PFSK-1 (cell line): Measurements from ENCODE around the gene FZR1.

Source experiments
- FOXP2 ChIP-seq: optimal IDR thresholded peaks from 2 replicates; pipeline ENCODE3; 2011; ENCODE audit warnings: borderline replicate concordance, control low read depth, inconsistent platforms; ENCODE audit not compliant: insufficient read depth; ENCODE audit errors: extremely low read length, extremely low read depth
- POLR2AphosphoS5 ChIP-seq: IDR thresholded peaks from 2 replicates; pipeline ENCODE4 v1.6.1; 2012; ENCODE audit warnings: low read depth, mild to moderate bottlenecking, control low read depth, low read length, moderate library complexity
- SIN3A ChIP-seq: IDR thresholded peaks from 2 replicates; pipeline ENCODE4 v1.6.1; 2012; ENCODE audit warnings: mild to moderate bottlenecking, low read length, moderate library complexity, borderline replicate concordance; ENCODE audit not compliant: insufficient read depth
- TAF1 ChIP-seq: IDR thresholded peaks from 2 replicates; pipeline ENCODE4 v1.6.1; 2012; ENCODE audit warnings: low read length, control low read depth, borderline replicate concordance; ENCODE audit not compliant: insufficient read depth
- TF ChIP-seq, protein P1 (sequence below), 2 experiments: IDR thresholded peaks; 2 replicates each; pipeline versions ENCODE4 v1.6.1 to v1.8.0; 2011 to 2012; ENCODE audit warnings: low read depth in 2 of 2, low read length in 2 of 2, control low read depth in 1 of 2, inconsistent platforms in 1 of 2, mild to moderate bottlenecking in 1 of 2, moderate library complexity in 1 of 2; ENCODE audit not compliant: insufficient read depth in 1 of 2

Gene FZR1

DNA sequence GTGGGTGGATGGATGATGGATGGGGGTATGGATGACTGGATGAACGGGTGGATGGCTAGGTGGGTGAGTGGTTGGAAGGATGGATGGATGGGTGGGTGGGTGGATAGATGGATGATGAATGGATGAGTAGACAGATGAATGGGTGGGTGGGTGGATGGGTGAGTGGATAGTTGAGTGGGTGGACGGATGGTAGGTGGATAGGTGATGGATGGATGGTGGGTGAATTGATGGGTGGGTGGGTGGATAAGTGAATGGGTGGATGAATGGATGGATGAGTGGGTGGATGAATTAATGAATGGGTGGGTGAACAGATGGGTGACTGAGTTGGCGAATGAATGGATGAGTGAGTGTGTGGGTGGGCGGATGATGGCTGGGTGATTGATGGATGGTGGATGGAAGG lies 30.7 kb upstream of the FZR1 start:
- no peak for TF ChIP-seq POLR2AphosphoS5
- no peak for TF ChIP-seq SIN3A
- TF ChIP-seq, protein P1, sequence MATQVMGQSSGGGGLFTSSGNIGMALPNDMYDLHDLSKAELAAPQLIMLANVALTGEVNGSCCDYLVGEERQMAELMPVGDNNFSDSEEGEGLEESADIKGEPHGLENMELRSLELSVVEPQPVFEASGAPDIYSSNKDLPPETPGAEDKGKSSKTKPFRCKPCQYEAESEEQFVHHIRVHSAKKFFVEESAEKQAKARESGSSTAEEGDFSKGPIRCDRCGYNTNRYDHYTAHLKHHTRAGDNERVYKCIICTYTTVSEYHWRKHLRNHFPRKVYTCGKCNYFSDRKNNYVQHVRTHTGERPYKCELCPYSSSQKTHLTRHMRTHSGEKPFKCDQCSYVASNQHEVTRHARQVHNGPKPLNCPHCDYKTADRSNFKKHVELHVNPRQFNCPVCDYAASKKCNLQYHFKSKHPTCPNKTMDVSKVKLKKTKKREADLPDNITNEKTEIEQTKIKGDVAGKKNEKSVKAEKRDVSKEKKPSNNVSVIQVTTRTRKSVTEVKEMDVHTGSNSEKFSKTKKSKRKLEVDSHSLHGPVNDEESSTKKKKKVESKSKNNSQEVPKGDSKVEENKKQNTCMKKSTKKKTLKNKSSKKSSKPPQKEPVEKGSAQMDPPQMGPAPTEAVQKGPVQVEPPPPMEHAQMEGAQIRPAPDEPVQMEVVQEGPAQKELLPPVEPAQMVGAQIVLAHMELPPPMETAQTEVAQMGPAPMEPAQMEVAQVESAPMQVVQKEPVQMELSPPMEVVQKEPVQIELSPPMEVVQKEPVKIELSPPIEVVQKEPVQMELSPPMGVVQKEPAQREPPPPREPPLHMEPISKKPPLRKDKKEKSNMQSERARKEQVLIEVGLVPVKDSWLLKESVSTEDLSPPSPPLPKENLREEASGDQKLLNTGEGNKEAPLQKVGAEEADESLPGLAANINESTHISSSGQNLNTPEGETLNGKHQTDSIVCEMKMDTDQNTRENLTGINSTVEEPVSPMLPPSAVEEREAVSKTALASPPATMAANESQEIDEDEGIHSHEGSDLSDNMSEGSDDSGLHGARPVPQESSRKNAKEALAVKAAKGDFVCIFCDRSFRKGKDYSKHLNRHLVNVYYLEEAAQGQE (IDR thresholded peaks at IDR 0.05; ENCODE audit: insufficient read depth in 1 of 2, low read depth in 2 of 2, low read length in 2 of 2), result no peak
- TF ChIP-seq FOXP2, result no peak
- TF ChIP-seq TAF1, result no peak

DNA sequence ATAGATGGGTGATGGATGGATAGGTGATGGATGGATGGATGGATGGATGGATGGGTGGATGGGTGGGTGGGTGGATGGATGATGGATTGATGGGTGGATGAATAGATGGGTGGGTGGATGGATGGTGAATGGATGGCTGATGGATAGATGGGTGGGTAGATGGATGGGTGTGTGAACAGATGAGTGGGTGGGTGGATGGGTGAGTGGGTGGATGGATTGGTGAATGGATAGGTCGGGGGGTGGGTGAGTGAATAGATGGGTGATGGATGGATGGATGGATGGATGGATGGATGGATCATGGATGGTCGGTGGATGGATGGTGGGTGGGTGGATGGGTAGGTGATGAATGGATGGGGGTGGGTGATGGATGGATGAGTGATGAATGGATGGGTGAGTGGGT lies 29.3 kb upstream of the FZR1 start:
- TF ChIP-seq, protein P1 (IDR thresholded peaks at IDR 0.05; ENCODE audit: insufficient read depth in 1 of 2, low read depth in 2 of 2, low read length in 2 of 2), result no peak
- TF ChIP-seq POLR2AphosphoS5, result no peak
- TF ChIP-seq FOXP2, result no peak
- TF ChIP-seq TAF1, result no peak
- no peak for TF ChIP-seq SIN3A

DNA sequence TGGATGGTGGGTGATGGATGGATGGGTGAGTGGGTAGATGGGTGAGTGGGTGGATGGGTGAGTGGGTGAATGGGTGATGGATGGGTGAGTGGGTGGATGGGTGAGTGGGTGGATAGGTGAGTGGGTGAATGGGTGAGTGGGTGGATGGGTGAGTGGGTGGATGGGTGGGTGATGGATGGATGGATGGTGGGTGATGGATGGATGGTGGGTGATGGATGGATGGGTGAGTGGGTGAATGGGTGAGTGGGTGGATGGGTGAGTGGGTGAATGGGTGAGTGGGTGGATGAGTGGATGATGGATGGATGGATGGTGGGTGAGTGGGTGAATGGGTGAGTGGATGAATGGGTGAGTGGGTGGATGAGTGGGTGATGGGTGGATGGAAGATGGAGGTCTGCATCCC lies 28.6 kb upstream of the FZR1 start:
- TF ChIP-seq SIN3A (no peak), POLR2AphosphoS5 (no peak), FOXP2 (no peak), TAF1 (no peak)
- TF ChIP-seq, protein P1 (IDR thresholded peaks at IDR 0.05; ENCODE audit: insufficient read depth in 1 of 2, low read depth in 2 of 2, low read length in 2 of 2), result no peak

DNA sequence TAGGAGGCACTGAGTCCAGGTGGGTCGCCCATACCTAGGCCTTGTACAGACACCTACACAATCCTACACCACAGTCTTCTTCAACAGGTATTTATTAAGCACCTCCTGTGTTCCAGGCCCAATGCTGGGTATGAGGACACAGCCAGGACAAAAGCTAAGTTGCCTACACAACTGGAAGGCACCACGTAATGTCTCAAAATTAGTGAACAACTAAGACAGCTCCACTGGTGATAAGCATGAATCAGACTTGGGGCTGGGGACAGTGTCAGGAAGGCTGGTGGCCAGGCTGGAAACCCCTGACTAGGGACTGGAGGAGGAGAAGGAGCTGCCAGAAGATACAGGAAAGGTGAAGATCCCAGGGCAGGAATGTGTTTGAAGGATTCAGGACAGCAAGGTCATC lies 28.2 kb upstream of the FZR1 start:
- TF ChIP-seq SIN3A (no peak), TAF1 (no peak), FOXP2 (no peak), POLR2AphosphoS5 (no peak)
- TF ChIP-seq, protein P1 (IDR thresholded peaks at IDR 0.05; ENCODE audit: insufficient read depth in 1 of 2, low read depth in 2 of 2, low read length in 2 of 2), result no peak

DNA sequence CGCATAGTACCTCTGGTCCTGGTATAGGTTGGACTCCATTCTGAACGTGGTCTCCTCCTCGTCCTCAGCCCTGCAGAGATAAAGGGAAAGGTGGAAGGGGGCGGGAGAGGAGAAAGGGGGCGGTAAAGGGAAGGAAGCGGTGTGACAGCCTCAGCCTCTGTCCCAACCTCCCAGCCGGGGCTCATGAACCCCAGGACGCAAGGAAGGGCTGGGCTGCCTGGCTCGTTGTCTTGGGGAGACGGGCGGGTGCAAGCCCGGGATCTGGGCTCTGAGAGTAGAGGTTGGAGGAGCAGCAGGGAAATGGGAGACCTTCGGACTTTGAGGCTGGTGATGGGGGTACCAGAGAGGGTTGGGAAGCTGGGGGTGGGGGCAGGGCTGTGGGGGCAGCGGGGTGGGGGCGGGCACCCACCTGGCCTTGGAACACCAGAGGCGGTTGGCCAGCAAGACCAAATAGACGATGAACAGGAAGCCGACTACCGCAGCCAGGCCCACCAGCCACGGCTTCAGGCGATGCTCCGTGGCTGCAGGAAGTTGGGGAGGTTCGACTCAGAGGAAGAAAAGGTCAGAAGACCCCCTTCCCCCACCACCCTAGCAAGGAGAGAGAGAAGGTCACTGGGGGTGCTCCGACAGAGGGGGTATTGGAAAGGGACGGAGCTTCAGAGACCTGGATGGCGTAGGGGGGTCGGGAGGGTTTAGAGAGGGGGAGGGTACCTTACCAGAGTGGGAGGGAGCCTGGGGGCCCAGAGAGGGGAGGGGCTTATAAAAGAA lies 27.5 kb upstream of the FZR1 start:
- TF ChIP-seq TAF1 (no peak), POLR2AphosphoS5 (no peak), FOXP2 (no peak), SIN3A (no peak)
- TF ChIP-seq, protein P1 (IDR thresholded peaks at IDR 0.05; ENCODE audit: insufficient read depth in 1 of 2, low read depth in 2 of 2, low read length in 2 of 2), result no peak
